ENCODE measurements around the gene STRADA. TPM values are rescaled to one million over a fixed set of nuclear protein-coding genes. Genes with fewer than 3 reads are reported as not detected.

STRADA gene
- total and polyA plus RNA-seq, 2 experiments from 2014 or later = 18.0 to 28.8 TPM

- no peak overlapping the region for H3K27ac ChIP-seq (ENCODE audit: low read depth)
- DNase-seq (ENCODE audit: low spot score) = no peak
- ATAC-seq = no peak
- TF ChIP-seq STAT1 (IDR thresholded peaks at IDR 0.05; ENCODE audit: unreplicated experiment) = no peak
- TF ChIP-seq NANOG (IDR thresholded peaks at IDR 0.05; ENCODE audit: borderline replicate concordance) = no peak
- no peak for TF ChIP-seq POLR2AphosphoS5 (IDR thresholded peaks at IDR 0.05; ENCODE audit: low read depth)
- TF ChIP-seq EZH2phosphoT487 (IDR thresholded peaks at IDR 0.05; ENCODE audit: unreplicated experiment) = no peak
- TF ChIP-seq JUNB (IDR thresholded peaks at IDR 0.05; ENCODE audit: unreplicated experiment) = no peak
- TF ChIP-seq ETS1 (IDR thresholded peaks at IDR 0.05) = no peak
- TF ChIP-seq, protein P1, sequence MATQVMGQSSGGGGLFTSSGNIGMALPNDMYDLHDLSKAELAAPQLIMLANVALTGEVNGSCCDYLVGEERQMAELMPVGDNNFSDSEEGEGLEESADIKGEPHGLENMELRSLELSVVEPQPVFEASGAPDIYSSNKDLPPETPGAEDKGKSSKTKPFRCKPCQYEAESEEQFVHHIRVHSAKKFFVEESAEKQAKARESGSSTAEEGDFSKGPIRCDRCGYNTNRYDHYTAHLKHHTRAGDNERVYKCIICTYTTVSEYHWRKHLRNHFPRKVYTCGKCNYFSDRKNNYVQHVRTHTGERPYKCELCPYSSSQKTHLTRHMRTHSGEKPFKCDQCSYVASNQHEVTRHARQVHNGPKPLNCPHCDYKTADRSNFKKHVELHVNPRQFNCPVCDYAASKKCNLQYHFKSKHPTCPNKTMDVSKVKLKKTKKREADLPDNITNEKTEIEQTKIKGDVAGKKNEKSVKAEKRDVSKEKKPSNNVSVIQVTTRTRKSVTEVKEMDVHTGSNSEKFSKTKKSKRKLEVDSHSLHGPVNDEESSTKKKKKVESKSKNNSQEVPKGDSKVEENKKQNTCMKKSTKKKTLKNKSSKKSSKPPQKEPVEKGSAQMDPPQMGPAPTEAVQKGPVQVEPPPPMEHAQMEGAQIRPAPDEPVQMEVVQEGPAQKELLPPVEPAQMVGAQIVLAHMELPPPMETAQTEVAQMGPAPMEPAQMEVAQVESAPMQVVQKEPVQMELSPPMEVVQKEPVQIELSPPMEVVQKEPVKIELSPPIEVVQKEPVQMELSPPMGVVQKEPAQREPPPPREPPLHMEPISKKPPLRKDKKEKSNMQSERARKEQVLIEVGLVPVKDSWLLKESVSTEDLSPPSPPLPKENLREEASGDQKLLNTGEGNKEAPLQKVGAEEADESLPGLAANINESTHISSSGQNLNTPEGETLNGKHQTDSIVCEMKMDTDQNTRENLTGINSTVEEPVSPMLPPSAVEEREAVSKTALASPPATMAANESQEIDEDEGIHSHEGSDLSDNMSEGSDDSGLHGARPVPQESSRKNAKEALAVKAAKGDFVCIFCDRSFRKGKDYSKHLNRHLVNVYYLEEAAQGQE (IDR thresholded peaks at IDR 0.05; ENCODE audit: unreplicated experiment) = no peak
- no peak overlapping the region for H2AFZ ChIP-seq
- H3F3A ChIP-seq (replicated peaks; ENCODE audit: low read depth) = 0 out of 2 replicates have a peak, but pooled peaks cover 6% of the 10 kb centered on the region
- H3K27me3 ChIP-seq (ENCODE audit: insufficient read depth) = no peaks in the 10 kb centered on the region
- H3K4me3 Mint-ChIP-seq = no peak overlapping the region
- peaks cover 99% of the 10 kb centered on the region for H3K79me2 ChIP-seq (replicated peaks; ENCODE audit: insufficient read depth)
- H3K27me3 Mint-ChIP-seq (ENCODE audit: insufficient read depth, low read depth, poor library complexity) = no peaks in the 10 kb centered on the region
- no peak overlapping the region for H3K4me3 ChIP-seq
- peaks cover 55% of the 10 kb centered on the region for H4K20me1 ChIP-seq (replicated peaks; ENCODE audit: insufficient read depth)
- peaks cover 51% of the 10 kb centered on the region for H3K36me3 Mint-ChIP-seq (ENCODE audit: low read depth)
- H3K36me3 ChIP-seq (ENCODE audit: insufficient read depth) = peaks cover 46% of the 10 kb centered on the region
- no peaks in the 10 kb centered on the region for H3K4me1 Mint-ChIP-seq
- no peak overlapping the region for H3K4me2 ChIP-seq
- H3K9me2 ChIP-seq (ENCODE audit: insufficient read depth) = no peaks in the 10 kb centered on the region
- no peak overlapping the region for H3K27ac Mint-ChIP-seq
- no peaks in the 10 kb centered on the region for H3K4me1 ChIP-seq (ENCODE audit: insufficient read depth)
- H3K9me3 Mint-ChIP-seq = no peaks in the 10 kb centered on the region; the same call in 2 of the 3 replicates
Observed at GRCh38 chr17:63786971-63787711, 45.5 kb upstream of the STRADA start.

DNA sequence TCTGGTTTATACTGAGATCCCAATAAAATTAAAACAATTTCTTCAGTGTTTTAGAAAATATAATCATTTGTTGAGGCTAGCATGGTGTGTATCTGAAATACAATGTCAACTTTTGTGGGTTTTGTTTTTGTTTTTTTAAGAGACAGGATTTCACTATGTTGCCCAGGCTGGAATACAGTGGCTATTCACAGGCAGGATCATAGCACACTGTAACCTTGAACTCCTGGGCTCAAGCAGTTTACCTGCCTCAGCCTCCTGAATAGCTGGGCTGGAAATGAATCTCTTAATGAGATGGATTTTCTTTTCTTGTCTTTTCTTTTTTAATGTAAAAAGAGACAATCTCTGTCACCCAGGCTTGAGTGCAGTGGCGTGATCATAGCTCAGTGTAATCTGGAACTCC, 44.5 kb upstream of the STRADA start:
- no peaks in the 10 kb centered on the region; the same call in 2 of the 3 replicates for H3K9me3 Mint-ChIP-seq
- no peak for ATAC-seq
- H3K4me3 Mint-ChIP-seq = no peak overlapping the region
- H3K36me3 Mint-ChIP-seq (ENCODE audit: low read depth) = peaks cover 48% of the 10 kb centered on the region
- no peaks in the 10 kb centered on the region for H3K27me3 ChIP-seq (ENCODE audit: insufficient read depth)
- no peaks in the 10 kb centered on the region for H3K27me3 Mint-ChIP-seq (ENCODE audit: insufficient read depth, low read depth, poor library complexity)
- H3K27ac Mint-ChIP-seq = no peak overlapping the region
- no peak for DNase-seq (ENCODE audit: low spot score)
- H3K36me3 ChIP-seq (ENCODE audit: insufficient read depth) = peaks cover 37% of the 10 kb centered on the region
- no peak overlapping the region for H3K27ac ChIP-seq (ENCODE audit: low read depth)
- H3K4me1 ChIP-seq (ENCODE audit: insufficient read depth) = no peaks in the 10 kb centered on the region
- H3K4me1 Mint-ChIP-seq = no peaks in the 10 kb centered on the region
- H2AFZ ChIP-seq = no peak overlapping the region
- H3K4me2 ChIP-seq = no peak overlapping the region
- no peaks in the 10 kb centered on the region for H3K9me2 ChIP-seq (ENCODE audit: insufficient read depth)
- H3K79me2 ChIP-seq (replicated peaks; ENCODE audit: insufficient read depth) = peaks cover 99% of the 10 kb centered on the region
- H4K20me1 ChIP-seq (replicated peaks; ENCODE audit: insufficient read depth) = peaks cover 63% of the 10 kb centered on the region
- no peak overlapping the region for H3K4me3 ChIP-seq
- 0 out of 2 replicates have a peak, but pooled peaks cover 6% of the 10 kb centered on the region for H3F3A ChIP-seq (replicated peaks; ENCODE audit: low read depth)
- TF ChIP-seq ZNF331 (CRISPR knock-in tag; IDR thresholded peaks at IDR 0.05; ENCODE audit: low read depth) (no peak), ZNF114 (CRISPR knock-in tag; IDR thresholded peaks at IDR 0.05) (no peak), NANOG (IDR thresholded peaks at IDR 0.05; ENCODE audit: borderline replicate concordance) (no peak), ZNF462 (CRISPR knock-in tag; IDR thresholded peaks at IDR 0.05) (no peak), STAT1 (IDR thresholded peaks at IDR 0.05; ENCODE audit: unreplicated experiment) (no peak)
